GM12875 (cell line): ENCODE results near the gene ZFYVE27.
"Not testable (repeated sequence)": the region's sequence is repeated elsewhere in the genome, so short reads cannot be mapped to it uniquely, and the experiment has no call there.

Experiments
- H3K4me3 ChIP-seq: one replicate; pipeline ENCODE4 v1.5.1; 2011; ENCODE audit warnings: low read depth, low read length, control low read depth
- CTCF ChIP-seq: IDR thresholded peaks from 2 replicates; pipeline ENCODE4 v1.5.1; 2011; ENCODE audit warnings: low read depth, mild to moderate bottlenecking, control low read depth, inconsistent platforms, low read length, moderate library complexity, borderline replicate concordance; ENCODE audit not compliant: insufficient read depth

ZFYVE27 gene

GRCh38 chr10:97736902-97737769 lies at the start of gene ZFYVE27:
TSS of gene ZFYVE27 (plus strand) at chr10:97737128. CDS start at chr10:97738478, 1,350 bp downstream.
- peak within 1 kb of the TSS; percentile 88 for H3K4me3 ChIP-seq
- no peak for TF ChIP-seq CTCF

GRCh38 chr10:97687785-97688781 lies 48.8 kb upstream of the ZFYVE27 start:
- H3K4me3 ChIP-seq: no peak overlapping the region
- TF ChIP-seq CTCF: no peak

GRCh38 chr10:97689559-97690020 lies 47.3 kb upstream of the ZFYVE27 start:
- TF ChIP-seq CTCF: no peak
- no peak overlapping the region for H3K4me3 ChIP-seq

- no peak for TF ChIP-seq CTCF
- H3K4me3 ChIP-seq: no peak overlapping the region
Measured at GRCh38 chr10:97690133-97690532, 46.8 kb upstream of the ZFYVE27 start.

- not testable (repeated sequence) for H3K4me3 ChIP-seq
Measured at GRCh38 chr10:97698072-97698655, 38.8 kb upstream of the ZFYVE27 start.

GRCh38 chr10:97701438-97702069 lies 35.4 kb upstream of the ZFYVE27 start:
- no peak overlapping the region for H3K4me3 ChIP-seq
- peak; percentile 90 for TF ChIP-seq CTCF
